Measurements from ENCODE around the gene NEK6. TPM values are rescaled to one million over a fixed set of nuclear protein-coding genes. Genes with fewer than 3 reads are reported as not detected.

The NEK6 gene
- total RNA-seq, 1 donor from 2014 or later: 32.5 TPM

DNA sequence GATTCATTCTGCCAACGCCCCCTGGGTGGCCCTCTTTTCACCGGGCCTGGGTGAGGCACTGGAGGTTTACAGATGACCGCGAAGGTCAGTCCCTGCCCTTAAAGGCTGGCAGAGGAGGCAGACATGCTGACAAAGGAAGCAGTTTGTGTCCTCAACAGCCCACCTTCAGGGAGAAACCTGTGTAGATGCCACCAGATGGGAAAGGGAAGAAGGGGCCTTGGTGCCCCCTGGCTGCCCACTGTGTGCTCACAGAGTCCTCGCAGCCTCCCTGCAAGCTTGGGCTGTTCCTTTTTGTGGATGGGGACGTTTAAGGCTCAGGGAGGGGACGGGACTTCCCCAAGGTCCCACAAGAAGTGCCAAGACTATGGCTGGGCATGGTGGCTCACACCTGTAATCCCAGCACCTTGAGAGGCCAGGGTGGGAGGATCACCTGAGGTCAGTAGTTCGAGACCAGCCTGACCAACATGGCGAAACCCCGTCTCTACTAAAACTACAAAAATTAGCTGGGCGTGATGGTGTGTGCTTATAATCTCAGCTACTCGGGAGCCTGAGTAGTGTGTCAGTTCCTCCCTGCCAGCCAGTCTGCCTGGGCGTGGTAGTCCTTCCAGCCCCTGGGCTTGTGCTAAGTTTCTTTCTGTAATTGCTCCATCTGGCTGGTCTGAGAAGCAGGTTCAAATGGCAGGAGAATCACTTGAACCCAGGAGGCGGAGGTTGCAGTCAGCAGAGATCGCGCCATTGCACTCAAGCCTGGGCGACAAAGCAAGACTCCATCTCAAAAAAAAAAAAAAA lies 36.2 kb downstream of the NEK6 start:
- intact Hi-C loops (cut with micrococcal nuclease): no loop called here
- no peak for DNase-seq
- Mint-ChIP-seq H3K4me3 (no peak overlapping the region), H3K4me1 (peaks cover 25% of the 10 kb centered on the region), H3K27me3 (peaks cover 5% of the 10 kb centered on the region), H3K27ac (no peak overlapping the region), H3K36me3 (ENCODE audit: low read depth) (peaks cover 3% of the 10 kb centered on the region), H3K9me3 (no peaks in the 10 kb centered on the region)

DNA sequence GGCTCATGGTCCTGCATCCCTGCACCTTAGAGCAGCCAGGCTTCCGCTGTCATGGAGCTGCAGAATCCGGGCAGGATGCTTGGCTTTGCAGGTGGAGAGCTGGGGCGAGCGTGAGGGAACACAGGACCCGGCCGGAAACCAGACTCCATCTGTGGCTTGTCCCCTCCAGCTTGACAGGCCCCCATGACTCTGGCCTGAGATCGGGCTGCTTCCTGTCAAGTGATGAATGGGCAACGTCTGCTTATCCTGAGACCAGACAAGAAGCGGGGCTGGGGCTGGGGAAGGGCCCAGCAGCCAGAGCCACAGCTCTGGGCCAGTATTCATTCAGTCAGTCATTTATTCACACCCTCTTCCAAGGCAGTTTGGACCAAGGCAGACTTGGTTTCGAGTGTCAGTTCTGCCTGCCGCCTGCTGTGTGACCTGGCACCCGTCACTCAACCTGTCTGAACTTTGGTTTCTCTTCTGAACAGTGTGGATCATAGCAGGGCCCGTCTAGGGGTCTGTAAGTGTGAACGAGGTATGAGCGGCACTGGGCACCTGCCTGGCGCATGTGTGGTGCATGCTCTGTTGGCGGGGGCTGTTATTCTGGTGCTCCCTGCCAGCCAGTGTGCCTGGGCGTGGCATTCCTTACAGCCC lies 37.5 kb downstream of the NEK6 start:
- H3K9me3 Mint-ChIP-seq: no peaks in the 10 kb centered on the region
- peaks cover 3% of the 10 kb centered on the region for H3K36me3 Mint-ChIP-seq (ENCODE audit: low read depth)
- H3K4me1 Mint-ChIP-seq: peaks cover 28% of the 10 kb centered on the region
- no peak overlapping the region for H3K27ac Mint-ChIP-seq
- no peak overlapping the region for H3K4me3 Mint-ChIP-seq
- DNase-seq: no peak
- peaks cover 5% of the 10 kb centered on the region for H3K27me3 Mint-ChIP-seq
- intact Hi-C loops (cut with micrococcal nuclease): no loop called here

DNA sequence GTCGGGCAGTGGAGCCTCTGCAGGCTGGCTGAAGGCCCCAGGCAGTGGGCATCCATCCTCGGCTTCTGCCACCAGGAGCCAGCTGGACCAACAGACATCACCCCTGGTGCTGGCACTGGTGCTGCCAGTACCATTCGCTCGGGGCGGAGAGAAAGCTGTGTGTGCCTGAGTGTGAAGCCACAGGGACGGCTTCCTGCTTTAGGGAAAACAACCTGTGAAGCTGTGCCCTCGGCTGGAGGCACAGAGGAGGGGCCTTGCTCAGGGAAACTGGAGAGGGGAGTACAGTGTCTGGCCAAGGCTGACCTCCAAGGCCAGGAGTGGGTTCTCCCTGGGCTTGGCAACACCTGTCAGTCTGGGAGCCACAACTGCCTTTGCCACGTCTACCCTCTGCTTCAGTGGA lies 38.3 kb downstream of the NEK6 start:
- Mint-ChIP-seq H3K4me1 (peaks cover 25% of the 10 kb centered on the region), H3K27me3 (peaks cover 5% of the 10 kb centered on the region), H3K36me3 (ENCODE audit: low read depth) (peaks cover 3% of the 10 kb centered on the region), H3K9me3 (no peaks in the 10 kb centered on the region), H3K27ac (no peak overlapping the region), H3K4me3 (no peak overlapping the region)
- no peak for DNase-seq
- intact Hi-C loops (cut with micrococcal nuclease): no loop called here

DNA sequence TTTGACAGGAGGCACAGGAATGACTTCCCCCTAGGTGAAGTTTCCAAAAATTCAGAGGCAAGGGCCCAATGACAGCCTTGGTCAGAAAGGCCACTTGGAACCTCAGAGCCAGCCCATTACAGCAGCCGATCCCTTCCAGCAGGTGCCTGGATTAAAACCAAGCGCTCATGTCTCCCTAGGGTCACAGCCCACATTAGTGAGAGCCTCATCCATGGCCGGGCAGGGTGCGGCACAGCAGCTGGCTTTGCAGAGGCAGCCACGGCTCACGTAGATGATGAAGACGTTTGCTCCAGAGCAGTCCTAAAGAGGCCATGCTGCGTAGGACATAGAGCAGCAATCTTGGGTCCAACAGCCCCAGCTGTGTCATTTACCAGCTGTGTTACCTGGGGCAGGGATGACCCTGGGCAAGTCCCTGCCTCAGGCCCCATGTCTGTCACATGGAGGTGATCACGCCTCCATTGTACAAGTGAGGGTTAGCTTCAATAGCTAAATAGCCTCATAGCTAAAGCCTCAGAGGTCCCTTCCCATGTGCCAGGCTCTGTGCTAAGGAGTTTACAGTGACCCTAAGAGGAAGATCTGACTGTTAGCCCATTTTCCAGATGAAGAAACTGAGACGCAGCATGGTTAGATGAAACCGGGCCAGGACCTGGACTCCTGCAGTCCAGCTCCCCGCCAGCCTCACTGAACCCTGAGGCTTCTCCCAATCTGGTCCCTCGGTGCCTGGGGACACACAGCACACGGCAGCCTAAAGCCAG lies 39.2 kb downstream of the NEK6 start:
- H3K27ac Mint-ChIP-seq: no peak overlapping the region
- no peaks in the 10 kb centered on the region for H3K9me3 Mint-ChIP-seq
- intact Hi-C loops (cut with micrococcal nuclease): no loop called here
- H3K4me3 Mint-ChIP-seq: no peak overlapping the region
- no peak for DNase-seq
- peaks cover 19% of the 10 kb centered on the region for H3K4me1 Mint-ChIP-seq
- peaks cover 5% of the 10 kb centered on the region for H3K27me3 Mint-ChIP-seq
- peaks cover 3% of the 10 kb centered on the region for H3K36me3 Mint-ChIP-seq (ENCODE audit: low read depth)

DNA sequence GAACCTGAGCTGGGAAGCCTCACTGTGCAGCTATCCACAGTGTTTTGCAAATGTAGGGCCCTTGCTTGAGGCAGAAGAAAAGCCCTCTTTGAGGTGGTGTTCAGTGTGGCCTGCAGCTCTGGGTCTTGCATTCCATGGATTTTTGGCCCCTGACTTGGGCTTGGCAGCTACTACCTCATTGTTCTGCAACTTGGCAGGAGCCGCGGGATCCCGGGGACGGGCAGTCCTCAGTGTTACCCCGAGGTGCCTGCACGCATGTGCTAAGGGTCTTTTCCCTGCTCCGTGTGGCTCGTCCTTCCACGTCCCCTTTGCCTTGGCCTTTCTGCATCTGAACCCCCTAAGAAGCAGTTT lies 39.8 kb downstream of the NEK6 start:
- no peak for DNase-seq
- H3K27ac Mint-ChIP-seq: no peak overlapping the region
- no peaks in the 10 kb centered on the region for H3K9me3 Mint-ChIP-seq
- H3K27me3 Mint-ChIP-seq: peaks cover 5% of the 10 kb centered on the region
- H3K4me1 Mint-ChIP-seq: peaks cover 15% of the 10 kb centered on the region
- intact Hi-C loops (cut with micrococcal nuclease): no loop called here
- H3K4me3 Mint-ChIP-seq: no peak overlapping the region
- H3K36me3 Mint-ChIP-seq (ENCODE audit: low read depth): peaks cover 4% of the 10 kb centered on the region

DNA sequence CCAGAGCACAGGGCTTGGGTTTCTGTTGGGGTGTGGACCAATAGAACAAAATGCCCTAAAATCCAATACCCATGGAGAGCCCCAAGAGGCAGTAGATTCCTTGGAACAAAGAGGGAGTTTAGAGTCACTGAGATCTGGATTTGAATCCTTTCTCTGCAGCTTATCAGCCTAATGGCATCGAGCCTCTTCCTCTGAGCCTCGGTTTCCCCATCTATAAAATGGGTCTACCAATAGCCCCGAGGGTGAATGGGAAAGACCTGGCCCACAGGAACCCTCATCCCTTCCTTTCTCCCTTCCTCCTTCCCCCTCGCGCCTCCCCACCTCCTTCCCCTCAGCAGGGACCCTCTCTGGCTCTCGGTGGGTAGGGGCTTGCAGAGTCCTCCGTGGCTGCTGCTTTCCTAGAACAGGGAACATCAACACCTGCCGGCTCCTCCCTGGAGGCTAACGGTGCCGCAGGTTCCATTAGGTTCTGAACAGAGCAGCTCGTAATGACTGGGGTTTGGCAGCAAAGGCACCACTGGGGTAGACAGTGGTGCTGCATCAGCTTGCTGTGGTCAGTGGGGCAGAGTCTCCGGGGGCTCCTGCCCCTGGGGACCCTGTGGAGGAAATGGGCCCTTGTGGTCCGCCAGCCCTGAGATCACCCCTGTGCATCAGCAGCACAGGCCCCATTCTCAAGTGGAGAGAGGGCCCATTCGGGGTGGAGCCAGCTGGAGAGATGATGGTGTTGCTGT lies 40.3 kb downstream of the NEK6 start:
- Mint-ChIP-seq H3K36me3 (ENCODE audit: low read depth) (peaks cover 3% of the 10 kb centered on the region), H3K27ac (no peak overlapping the region), H3K4me1 (peaks cover 12% of the 10 kb centered on the region), H3K9me3 (no peaks in the 10 kb centered on the region), H3K27me3 (peaks cover 3% of the 10 kb centered on the region), H3K4me3 (no peak overlapping the region)
- no peak for DNase-seq
- intact Hi-C loops (cut with micrococcal nuclease): no loop called here

DNA sequence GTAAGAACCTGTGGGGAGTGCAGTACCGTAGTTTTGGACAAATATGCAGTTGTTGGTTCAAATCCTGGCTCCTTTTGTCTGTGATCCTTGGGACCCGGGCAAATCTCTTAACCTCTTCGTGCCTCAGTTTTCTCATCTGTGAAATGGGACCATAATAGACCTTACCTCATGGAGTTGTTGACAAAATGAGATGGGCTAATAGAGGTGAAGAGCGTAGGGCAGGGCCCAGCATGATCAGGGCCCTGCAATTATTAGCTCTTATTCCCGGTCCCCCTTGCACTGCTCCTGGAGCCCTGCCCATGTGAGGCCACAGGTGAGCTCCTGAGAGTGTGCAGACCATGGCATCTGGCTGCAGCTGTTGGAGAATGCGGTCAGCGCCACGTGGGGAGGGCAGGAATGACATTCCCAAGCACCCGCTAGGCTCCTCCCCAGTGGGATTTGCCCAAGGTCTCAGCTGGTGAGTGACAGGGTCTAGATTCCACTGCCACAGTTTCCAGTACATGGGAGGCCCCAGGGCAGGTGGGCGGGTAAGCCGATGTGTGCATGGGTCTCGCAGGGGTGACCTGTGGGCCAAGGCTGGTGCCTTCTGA lies 41.0 kb downstream of the NEK6 start:
- intact Hi-C loops (cut with micrococcal nuclease): no loop called here
- no peak for DNase-seq
- peaks cover 3% of the 10 kb centered on the region for H3K36me3 Mint-ChIP-seq (ENCODE audit: low read depth)
- H3K4me1 Mint-ChIP-seq: peaks cover 12% of the 10 kb centered on the region
- no peaks in the 10 kb centered on the region for H3K9me3 Mint-ChIP-seq
- peaks cover 3% of the 10 kb centered on the region for H3K27me3 Mint-ChIP-seq
- no peak overlapping the region for H3K4me3 Mint-ChIP-seq
- H3K27ac Mint-ChIP-seq: no peak overlapping the region

DNA sequence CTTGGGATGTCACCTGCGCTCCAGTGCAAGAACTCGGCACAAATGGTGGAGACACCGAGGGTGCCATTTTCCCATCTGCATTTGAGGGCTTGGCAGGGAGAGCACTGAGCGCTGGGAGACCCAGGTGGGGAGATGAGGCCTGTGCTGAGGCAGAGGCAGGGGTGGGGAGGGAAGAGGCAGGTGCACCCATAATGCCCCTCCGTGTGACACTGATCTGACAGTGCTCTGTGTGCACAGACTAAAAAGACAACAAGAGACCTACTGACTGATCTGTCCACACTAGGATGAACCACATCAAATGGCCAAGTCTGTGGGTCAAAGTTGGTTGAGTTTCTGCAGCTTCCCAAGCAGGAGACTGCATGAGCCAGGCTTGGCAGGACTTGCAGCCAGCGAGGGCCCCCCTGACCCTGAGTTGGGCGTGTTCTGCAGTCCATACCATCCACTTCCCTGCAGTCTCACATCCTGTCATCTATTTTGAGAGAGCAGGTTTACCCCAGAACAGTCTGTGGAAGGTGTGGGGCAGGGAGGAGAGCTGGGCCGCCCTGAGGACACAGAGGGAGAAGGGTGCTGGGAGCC lies 41.9 kb downstream of the NEK6 start:
- peaks cover 7% of the 10 kb centered on the region for H3K4me1 Mint-ChIP-seq
- no peak overlapping the region for H3K4me3 Mint-ChIP-seq
- intact Hi-C loops (cut with micrococcal nuclease): no loop called here
- no peak for DNase-seq
- peaks cover under 1% of the 10 kb centered on the region for H3K27me3 Mint-ChIP-seq
- H3K36me3 Mint-ChIP-seq (ENCODE audit: low read depth): peaks cover 2% of the 10 kb centered on the region
- no peak overlapping the region for H3K27ac Mint-ChIP-seq
- no peaks in the 10 kb centered on the region for H3K9me3 Mint-ChIP-seq

DNA sequence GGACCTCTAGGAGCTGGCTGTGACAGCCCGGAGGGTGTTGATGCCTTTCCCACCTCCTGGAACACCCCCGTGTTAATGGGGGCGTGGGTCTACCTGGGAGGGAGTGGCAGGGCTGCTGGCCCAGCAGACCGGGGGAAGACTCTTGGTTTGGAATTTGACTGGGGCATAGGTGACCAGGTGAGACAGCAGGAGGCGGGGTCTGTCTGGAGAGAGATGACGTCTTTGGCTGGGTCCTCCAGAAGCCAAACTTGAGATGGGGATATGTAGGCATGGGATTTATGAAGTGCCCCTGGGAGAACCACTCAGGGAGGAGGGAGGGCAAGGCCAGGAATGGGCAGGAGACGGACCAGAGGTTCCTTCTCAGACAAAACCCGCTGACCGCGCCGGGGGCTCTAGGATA lies 42.6 kb downstream of the NEK6 start:
- no peak for DNase-seq
- Mint-ChIP-seq H3K4me1 (peaks cover 3% of the 10 kb centered on the region), H3K4me3 (no peak overlapping the region), H3K9me3 (no peaks in the 10 kb centered on the region), H3K27ac (no peak overlapping the region), H3K36me3 (ENCODE audit: low read depth) (peaks cover 2% of the 10 kb centered on the region), H3K27me3 (no peaks in the 10 kb centered on the region)
- intact Hi-C loops (cut with micrococcal nuclease): no loop called here

DNA sequence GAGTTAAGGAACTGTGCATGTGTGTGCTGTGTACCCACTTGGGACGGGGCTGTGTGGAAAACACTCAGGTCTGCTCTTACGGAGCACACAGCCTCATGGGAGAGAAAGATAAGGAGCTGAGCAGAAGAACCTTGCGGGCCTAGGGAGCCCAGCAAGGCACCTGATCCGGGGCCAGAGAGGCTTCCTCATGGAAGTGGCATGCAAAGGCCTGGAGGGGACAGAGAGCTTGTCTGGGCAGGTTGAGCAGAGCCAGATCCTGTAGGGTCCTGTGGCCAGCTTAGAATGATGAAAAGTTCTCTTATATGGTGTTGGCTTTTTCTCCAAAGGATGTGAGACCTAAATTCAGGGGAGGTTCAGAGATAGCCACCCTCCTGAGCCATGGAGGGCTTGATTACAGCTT lies 45.2 kb downstream of the NEK6 start:
- Mint-ChIP-seq H3K4me3 (no peak overlapping the region), H3K9me3 (no peaks in the 10 kb centered on the region), H3K36me3 (ENCODE audit: low read depth) (peaks cover 2% of the 10 kb centered on the region), H3K27ac (no peak overlapping the region), H3K4me1 (peaks cover 6% of the 10 kb centered on the region), H3K27me3 (no peaks in the 10 kb centered on the region)
- intact Hi-C loops (cut with micrococcal nuclease): no loop called here
- DNase-seq: no peak

DNA sequence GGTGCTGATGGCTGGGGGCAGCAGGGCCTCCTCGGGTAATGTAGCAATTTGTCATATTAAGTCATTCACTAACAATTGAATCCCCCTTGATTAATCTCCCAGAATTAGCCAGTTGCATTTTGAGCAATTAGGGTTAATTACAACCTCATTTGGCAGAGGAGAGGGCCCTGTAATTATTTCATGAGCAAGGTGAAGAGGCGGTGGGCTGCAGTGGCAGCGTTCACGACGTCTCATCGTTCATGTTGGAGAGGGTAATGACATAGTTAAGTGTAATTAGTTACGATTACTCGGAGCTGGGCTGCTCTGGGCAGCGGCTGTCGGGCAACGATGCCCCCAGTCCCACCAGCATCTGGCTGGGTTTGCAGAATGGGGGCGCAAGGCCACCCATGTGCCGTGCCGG lies 46.0 kb downstream of the NEK6 start:
- intact Hi-C loops (cut with micrococcal nuclease): no loop called here
- Mint-ChIP-seq H3K27ac (no peak overlapping the region), H3K9me3 (no peaks in the 10 kb centered on the region), H3K27me3 (no peaks in the 10 kb centered on the region), H3K36me3 (ENCODE audit: low read depth) (peaks cover 2% of the 10 kb centered on the region), H3K4me3 (no peak overlapping the region), H3K4me1 (peaks cover 6% of the 10 kb centered on the region)
- DNase-seq: no peak

DNA sequence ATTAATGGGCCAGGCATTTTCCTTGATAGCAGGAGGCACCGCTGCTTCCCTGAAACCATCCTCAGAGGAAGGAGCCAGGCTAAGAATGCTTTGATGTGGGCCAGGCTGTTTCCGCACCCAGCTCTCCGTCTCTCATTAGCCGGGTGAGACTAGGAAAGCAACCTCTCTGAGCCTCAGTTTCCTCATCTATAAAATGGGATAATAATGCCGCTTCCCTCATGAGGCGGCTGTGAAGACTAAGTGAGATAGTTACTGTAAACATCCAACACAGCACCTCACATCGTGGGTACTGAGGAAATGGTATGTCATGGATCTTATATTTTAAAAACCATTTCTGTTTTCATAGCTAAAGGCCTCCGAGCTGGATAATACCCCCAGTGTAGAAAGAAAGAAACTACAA lies 46.5 kb downstream of the NEK6 start:
- H3K9me3 Mint-ChIP-seq: no peaks in the 10 kb centered on the region
- no peak for DNase-seq
- no peaks in the 10 kb centered on the region for H3K27me3 Mint-ChIP-seq
- intact Hi-C loops (cut with micrococcal nuclease): no loop called here
- H3K27ac Mint-ChIP-seq: no peak overlapping the region
- peaks cover 5% of the 10 kb centered on the region for H3K4me1 Mint-ChIP-seq
- H3K4me3 Mint-ChIP-seq: no peak overlapping the region
- peaks cover 2% of the 10 kb centered on the region for H3K36me3 Mint-ChIP-seq (ENCODE audit: low read depth)

DNA sequence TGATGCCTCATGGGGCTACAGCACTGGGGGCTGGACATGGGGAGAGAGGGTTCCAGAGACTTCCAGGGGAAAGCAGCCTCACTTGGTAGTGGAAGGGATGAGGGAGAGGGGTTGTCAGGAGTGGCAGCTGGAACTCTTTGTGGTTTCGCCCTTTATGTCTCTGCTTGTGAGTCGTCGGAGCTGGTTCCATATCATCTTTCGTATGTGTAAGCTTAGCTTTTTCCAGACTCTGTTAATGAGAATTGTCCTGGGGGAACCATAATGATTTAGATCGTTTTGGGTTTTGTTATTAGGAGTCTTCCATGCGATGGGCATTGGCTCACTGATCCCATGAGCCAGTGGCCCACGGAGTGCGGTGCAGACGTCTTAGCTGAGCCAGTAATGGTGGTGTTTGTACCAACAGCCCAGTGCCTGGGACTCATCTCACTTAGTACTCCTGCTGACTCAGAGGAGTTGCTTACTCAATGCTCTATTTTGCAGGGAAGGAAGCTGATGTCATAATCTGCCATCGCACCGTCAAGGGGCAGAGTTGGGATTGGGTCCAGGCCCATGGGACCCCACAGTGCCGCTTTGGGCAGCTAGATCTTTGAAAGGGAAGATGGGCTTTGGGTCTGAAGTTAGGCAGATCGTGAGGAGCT lies 48.5 kb downstream of the NEK6 start:
- no peak for DNase-seq
- Mint-ChIP-seq H3K27ac (no peak overlapping the region), H3K36me3 (ENCODE audit: low read depth) (peaks cover 2% of the 10 kb centered on the region), H3K9me3 (no peaks in the 10 kb centered on the region), H3K4me3 (no peak overlapping the region), H3K27me3 (no peaks in the 10 kb centered on the region), H3K4me1 (peaks cover 3% of the 10 kb centered on the region)
- intact Hi-C loops (cut with micrococcal nuclease): no loop called here
